GM12801 (cell line): ENCODE results near the gene NAPSA.

ENCODE experiments used
- TF ChIP-seq, protein P1 (sequence below): IDR thresholded peaks from one replicate; pipeline ENCODE4 v1.5.1; 2011; ENCODE audit warnings: control low read depth; ENCODE audit not compliant: insufficient read length; ENCODE audit errors: extremely low read depth

Gene NAPSA

DNA sequence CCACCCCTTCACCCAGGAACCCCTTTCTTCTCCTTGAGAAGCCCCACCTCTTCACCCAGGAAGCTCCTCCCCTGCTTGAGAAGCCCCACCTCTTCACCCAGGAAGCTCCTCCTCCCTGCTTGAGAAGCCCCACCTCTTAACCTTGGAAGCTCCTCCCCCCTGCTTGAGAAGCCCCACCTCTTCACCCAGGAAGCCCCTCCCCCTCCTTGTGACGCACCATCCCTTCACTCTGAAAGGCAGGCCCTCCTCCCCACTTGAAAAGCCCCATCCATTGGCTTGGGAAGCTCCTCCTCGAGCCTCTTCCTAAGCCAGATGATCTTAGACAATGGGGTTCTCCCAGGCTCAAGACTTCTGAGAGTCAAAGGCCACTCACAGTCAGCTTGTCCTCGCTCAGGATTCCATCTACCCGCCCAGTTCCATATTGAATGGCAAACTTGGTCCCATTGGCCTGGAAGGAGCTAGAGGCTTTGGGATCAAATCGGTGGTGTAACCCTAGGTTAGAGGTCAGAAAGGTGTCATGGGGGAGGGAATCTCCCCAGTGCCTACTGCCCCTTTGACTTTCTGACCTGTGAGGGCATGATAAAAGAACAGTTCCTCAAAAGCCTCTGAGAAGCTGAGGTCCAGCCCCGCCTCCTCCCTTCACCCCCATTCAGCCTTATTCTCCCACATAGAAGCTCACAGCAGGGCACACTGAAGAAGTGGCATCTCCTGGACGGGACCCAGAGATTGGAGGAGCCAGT is 4.0 kb downstream of the NAPSA start:
- TF ChIP-seq, protein P1, sequence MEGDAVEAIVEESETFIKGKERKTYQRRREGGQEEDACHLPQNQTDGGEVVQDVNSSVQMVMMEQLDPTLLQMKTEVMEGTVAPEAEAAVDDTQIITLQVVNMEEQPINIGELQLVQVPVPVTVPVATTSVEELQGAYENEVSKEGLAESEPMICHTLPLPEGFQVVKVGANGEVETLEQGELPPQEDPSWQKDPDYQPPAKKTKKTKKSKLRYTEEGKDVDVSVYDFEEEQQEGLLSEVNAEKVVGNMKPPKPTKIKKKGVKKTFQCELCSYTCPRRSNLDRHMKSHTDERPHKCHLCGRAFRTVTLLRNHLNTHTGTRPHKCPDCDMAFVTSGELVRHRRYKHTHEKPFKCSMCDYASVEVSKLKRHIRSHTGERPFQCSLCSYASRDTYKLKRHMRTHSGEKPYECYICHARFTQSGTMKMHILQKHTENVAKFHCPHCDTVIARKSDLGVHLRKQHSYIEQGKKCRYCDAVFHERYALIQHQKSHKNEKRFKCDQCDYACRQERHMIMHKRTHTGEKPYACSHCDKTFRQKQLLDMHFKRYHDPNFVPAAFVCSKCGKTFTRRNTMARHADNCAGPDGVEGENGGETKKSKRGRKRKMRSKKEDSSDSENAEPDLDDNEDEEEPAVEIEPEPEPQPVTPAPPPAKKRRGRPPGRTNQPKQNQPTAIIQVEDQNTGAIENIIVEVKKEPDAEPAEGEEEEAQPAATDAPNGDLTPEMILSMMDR, result no peak

DNA sequence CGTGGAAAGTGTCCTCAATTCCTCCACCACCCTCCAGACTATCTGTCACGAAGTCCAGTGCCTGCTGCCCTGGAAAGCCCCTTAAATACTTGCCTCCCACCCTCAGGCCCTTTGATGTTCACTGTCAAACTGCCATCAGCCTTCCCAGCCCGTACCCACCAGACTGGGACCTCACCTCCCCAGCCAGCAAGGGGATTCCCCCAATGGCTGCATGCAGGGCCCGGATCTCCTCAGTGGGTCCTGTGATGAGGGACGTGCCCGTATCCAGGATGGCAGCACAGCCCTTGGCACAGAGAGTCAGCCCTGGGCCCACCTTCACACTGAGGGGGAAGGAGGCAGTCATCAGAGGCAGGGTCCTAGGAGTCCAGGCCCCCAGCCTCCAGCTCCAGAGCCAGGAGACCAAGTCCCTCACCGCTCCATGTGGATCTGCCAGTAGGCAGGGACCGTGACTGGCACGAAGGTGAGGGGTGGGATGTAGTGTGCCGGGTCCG is 6.1 kb downstream of the NAPSA start:
- TF ChIP-seq, protein P1, result no peak

DNA sequence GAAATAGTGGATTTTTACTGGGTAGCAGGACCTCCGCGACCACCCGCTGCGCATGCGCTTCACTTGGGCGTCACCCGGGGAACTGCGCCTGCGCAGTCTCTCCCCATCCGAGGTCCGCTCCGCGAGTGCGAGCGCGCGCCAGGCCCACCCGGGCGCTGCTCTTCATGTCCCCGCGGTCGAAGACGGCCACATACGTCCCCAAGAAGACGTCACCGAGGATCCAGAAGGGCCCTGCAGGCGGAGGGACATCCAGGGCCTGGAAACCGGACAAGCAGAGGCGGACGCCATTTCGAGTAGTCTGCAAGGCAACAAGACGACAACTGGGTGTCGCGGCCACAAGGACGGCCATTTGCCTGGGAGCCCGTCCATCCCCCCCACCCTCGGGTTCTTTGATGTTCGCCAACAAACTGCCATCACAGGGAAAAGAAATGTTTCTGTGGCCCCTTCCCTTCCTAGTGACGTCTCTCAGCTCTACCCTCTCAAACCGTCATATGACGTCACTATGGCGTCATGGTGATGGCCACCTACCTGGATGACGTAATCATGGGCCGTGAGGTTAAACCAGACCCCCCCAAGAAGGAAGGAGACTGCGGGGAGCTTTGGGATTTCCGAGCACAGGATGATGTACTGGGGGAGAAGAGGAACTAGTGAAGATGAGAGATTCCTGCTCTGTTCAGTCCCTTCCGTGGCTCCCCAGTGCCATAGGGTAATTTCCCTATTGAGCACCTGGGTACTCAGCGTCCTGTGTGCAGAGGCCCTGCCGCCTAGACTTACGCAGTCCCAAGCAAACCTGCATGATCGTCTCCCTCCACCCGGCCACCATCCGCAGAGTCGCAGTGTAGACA is 6.7 kb downstream of the NAPSA start:
- TF ChIP-seq, protein P1, result no peak

DNA sequence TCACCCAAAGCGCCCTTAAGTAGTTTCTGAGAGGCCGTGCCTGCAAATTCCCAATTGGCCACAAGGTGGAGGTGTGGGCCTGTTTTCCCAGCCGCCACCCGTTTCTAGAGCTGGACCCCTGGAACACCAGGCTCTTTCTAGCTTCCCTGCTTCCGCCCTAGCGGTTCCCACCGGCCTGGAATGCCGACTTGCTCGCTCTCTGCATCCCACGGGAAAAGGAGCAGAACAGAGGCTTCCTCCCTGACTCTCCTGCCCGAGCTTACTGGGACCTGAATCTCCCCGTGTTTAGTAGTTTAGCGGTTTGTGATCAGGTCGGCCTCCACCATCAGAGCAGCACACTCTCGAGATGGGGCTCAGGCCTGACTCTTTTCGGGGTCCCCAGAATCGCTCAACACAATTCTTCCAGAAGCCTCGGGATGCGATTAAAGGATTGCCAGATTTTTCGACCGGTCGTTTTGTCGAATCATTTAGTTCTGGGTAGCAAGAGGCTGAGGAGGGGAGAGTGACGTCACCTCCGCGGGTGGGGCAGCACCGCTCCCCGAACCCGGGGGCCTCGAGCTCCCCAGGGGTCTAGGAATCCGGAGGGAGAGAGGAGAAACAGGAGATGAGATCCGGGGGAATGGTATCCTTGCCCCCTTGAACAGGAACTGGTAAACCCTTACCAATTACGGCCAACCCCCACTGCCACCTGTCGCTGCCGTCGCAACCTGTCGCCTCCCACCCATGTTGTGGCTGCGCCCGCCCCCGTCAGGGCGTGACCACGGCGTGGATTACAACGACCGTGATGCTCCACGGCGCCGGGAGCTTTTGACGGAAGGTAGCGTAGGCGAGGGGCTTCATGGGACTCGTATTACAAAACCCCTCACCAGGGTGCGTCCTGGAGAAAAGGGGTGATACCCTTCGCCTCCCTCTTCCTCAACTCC is 8.0 kb downstream of the NAPSA start:
- TF ChIP-seq, protein P1, result no peak

DNA sequence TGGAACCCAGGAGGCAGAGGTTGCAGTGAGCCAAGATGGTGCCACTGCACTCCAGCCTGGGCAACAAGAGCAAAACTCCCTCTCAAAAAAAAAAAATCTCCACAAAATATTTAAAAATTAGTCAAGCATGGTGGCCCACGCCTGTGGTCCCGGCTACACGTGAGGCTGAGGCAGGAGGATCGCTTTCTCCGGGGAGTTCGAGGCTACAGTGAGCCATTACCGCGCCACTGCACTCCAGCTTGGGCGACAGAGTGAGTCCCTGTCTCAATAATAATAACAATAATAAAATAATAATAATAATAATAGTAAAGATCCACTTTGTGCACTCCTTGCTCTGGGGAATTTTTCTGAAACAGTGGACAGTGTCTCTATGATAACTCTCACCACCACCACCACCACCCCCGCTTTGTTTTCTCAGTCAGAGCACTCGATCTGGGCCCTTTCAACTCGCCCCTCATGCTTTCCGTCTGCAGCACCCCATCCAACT is 8.7 kb downstream of the NAPSA start:
- TF ChIP-seq, protein P1, result no peak

DNA sequence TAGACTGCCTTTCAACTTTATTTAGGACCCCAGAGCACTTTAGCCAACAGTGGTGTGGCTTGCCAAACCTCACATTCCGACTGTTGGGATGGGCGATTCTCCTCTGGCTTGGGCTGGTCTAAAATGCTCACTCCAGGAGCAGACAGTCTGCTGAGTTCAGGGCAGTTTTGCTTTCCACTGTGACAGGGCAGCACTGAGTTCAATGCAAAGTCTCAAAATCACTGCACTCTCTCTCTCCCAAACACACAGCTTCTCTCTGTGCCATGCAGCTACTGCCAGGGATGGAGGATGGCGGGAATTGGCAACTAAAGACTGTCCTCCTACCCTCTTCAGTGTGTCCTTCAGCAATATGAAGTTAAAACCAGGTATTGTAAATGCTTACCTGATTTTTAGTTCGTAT is 13.2 kb downstream of the NAPSA start:
- TF ChIP-seq, protein P1, result no peak
